Nucleus accumbens (tissue), 56 donors: Measurements from ENCODE around the gene AFP.
"Not testable (repeated sequence)": the region's sequence is repeated elsewhere in the genome, so short reads cannot be mapped to it uniquely, and the experiment has no call there.

Source experiments
- DNase-seq, 56 donors: peaks; one replicate each; lab custom pipeline; 2025; lab: John Stamatoyannopoulos, UW

The AFP gene

GRCh38 chr4:73435984-73436383 is at the start of gene AFP:
AFP (plus strand) TSS chr4:73436221; CDS start chr4:73436263, 42 bp downstream.
- DNase-seq, result no peak

- DNase-seq, result no peak
Measured at GRCh38 chr4:73387552-73387951, 48.5 kb upstream of the AFP start.

GRCh38 chr4:73388887-73389286 is 47.1 kb upstream of the AFP start:
- no peak for DNase-seq

GRCh38 chr4:73389663-73390062 is 46.4 kb upstream of the AFP start:
- not testable (repeated sequence) for DNase-seq

GRCh38 chr4:73391774-73392173 is 44.2 kb upstream of the AFP start:
- no peak for DNase-seq

- DNase-seq, result no peak
Measured at GRCh38 chr4:73392936-73393335, 43.1 kb upstream of the AFP start.

- DNase-seq, result no peak
Measured at GRCh38 chr4:73396304-73396703, 39.7 kb upstream of the AFP start.

GRCh38 chr4:73396993-73397972 is 38.7 kb upstream of the AFP start:
- DNase-seq, result no peak

- no peak for DNase-seq
Measured at GRCh38 chr4:73401412-73401811, 34.6 kb upstream of the AFP start.

- DNase-seq, result no peak
Measured at GRCh38 chr4:73404042-73404441, 32.0 kb upstream of the AFP start, which contains the start of gene ALB. ALB (plus strand) TSS chr4:73404287; CDS start chr4:73404328, 41 bp downstream.

GRCh38 chr4:73404457-73404856 is 31.6 kb upstream of the AFP start:
- no peak for DNase-seq

GRCh38 chr4:73405138-73405537 is 30.9 kb upstream of the AFP start:
- no peak for DNase-seq

- no peak for DNase-seq
Measured at GRCh38 chr4:73406548-73406875, 29.5 kb upstream of the AFP start.

GRCh38 chr4:73407227-73407673 is 28.8 kb upstream of the AFP start:
- DNase-seq, result no peak

GRCh38 chr4:73408181-73408867 is 27.7 kb upstream of the AFP start:
- no peak for DNase-seq

- no peak for DNase-seq
Measured at GRCh38 chr4:73409012-73409862, 26.8 kb upstream of the AFP start.

GRCh38 chr4:73409978-73410548 is 26.0 kb upstream of the AFP start:
- DNase-seq, result no peak

GRCh38 chr4:73410916-73411730 is 24.9 kb upstream of the AFP start:
- no peak for DNase-seq

- DNase-seq, result no peak
Measured at GRCh38 chr4:73411731-73412414, 24.1 kb upstream of the AFP start.
